Cerebellar nuclear complex (tissue), 1 donor: ENCODE data around the gene FAM114A1.
A peak's percentile ranks its signal among the peaks of the same experiment; 100 is the strongest.

ENCODE experiments used
- DNase-seq, 2 experiments: peaks; one replicate each; lab custom pipeline; 2025; lab: John Stamatoyannopoulos, UW

Gene FAM114A1

GRCh38 chr4:38859501-38859900 is 8.1 kb upstream of the FAM114A1 start:
- no peak for DNase-seq

GRCh38 chr4:38860788-38861424 is 6.7 kb upstream of the FAM114A1 start:
- no peak for DNase-seq

DNA sequence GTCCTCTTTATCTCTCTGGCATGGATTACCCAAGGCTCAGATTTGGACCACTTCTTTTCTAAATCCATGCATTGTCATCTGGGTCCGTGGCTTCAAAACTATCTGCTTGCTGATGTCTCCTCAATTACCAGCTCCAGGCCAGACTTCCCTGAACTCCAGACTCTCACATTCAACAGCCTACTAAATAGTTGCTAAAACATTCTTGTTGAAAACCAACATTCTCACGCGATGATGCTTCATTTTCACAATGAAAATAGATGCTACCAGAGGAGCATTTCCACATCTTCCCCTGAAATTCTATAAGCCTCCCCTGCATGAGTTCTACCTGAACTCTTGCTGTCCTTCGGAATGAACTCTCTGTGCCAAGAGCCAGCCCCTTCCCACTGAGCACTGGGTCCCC is 5.8 kb upstream of the FAM114A1 start:
- no peak for DNase-seq

- no peak for DNase-seq
Observed at GRCh38 chr4:38865445-38865844, 2.2 kb upstream of the FAM114A1 start.

- no peak for DNase-seq
Observed at GRCh38 chr4:38866973-38867477, 581 bp upstream of the FAM114A1 start.

GRCh38 chr4:38868059-38868960 is 704 bp downstream of the FAM114A1 start:
- DNase-seq, result no peak

GRCh38 chr4:38869511-38869910 is 1.9 kb downstream of the FAM114A1 start:
- no peak for DNase-seq

- DNase-seq, result no peak
Observed at GRCh38 chr4:38870098-38870808, 2.6 kb downstream of the FAM114A1 start.

- DNase-seq, result no peak
Observed at GRCh38 chr4:38871593-38871992, 4.0 kb downstream of the FAM114A1 start.

- no peak for DNase-seq
Observed at GRCh38 chr4:38872620-38873019, 5.0 kb downstream of the FAM114A1 start.

GRCh38 chr4:38873290-38873944 is 5.8 kb downstream of the FAM114A1 start:
- no peak for DNase-seq

DNA sequence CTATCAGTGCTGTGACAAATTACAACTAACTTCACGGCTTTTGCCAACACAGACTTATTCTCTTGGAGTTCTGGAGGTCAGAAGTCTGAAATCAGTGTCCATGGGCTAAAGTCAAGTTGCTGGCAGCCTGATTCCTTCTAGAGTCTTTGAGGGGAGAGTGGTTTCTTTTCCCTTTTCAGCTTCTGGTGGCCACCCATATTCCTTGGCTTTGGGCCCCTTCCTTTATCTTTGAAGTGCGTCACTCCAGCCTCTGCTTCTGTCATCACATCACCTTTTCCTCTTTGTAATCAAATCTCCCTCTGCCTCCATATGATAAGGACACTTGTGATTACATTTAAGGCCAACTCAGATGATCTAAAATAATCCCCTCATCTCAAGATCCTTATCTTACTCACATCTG is 9.0 kb downstream of the FAM114A1 start:
- no peak for DNase-seq

- no peak for DNase-seq
Observed at GRCh38 chr4:38884254-38884653, 16.6 kb downstream of the FAM114A1 start.

GRCh38 chr4:38889143-38889542 is 21.5 kb downstream of the FAM114A1 start:
- no peak for DNase-seq

DNA sequence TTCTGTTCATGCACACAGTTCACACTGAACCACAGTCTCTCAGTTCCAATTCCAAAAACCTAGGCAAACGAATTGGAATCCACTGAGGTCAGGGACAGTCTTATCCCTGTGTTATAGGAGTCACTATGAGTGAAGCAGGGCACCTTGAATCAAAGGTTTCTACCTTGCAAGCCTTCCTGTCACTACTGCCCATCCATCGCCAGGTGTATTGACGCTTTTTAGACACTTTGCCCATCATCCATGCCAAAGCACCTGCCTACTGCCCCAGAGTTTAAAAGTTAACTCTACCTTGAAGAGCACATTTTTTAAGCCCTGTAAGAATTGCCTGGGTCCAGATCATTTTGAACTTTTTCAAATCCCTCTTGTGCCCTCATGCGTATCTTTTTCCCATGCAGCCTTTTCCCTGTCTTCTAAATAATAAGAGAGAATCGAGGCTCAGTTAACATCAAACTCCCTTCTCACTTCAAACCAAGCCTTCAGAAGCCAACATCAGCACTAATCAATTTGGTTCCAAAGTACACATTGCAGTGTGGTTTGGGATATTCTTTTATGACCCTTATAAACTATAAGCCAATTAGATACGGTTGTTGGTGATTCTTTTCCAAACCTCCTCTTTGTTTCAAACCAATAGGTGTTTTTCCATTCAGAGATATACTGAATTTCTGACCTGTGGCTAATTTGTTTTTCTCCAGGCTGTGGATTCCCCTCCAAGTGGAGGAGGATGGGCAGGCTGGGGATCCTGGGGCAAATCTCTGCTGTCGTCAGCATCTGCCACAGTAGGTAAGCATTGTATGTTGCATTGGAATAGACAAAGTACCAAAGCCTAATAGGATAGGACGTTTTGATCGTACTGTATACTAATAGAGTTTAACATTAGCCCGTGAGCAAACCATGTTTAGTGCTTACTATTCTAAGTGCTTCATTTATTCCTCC is 23.7 kb downstream of the FAM114A1 start:
- no peak for DNase-seq

DNA sequence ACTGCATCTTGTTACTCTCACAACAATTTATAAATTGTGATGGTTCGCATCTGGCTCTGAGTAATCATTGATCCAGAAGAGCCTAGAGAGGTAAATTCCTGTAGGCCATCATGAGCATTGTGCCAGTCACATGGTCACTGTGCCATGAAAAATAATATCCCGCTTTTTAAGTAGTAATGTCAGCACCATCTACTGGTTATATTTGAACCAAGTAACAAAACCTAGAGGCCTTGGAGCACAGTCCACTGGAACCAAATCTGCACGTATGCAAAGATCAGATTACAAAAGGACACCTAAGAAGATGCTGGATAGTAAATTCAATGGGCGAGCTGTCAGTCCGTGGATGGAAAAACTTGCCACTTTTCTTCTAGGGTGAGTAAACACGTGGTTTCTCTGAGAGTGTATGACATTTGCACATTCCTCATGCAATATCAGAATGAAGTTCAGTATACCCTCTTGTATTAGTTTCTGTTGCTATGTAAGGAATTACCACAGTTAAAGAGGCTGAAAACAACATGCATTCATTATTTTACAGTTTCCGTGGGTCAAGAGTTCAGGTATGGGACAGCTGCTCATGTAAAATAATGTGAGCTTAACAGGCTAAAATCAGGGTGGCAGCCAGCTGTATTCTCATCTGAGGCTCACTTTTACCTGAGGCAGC is 26.8 kb downstream of the FAM114A1 start:
- no peak for DNase-seq

DNA sequence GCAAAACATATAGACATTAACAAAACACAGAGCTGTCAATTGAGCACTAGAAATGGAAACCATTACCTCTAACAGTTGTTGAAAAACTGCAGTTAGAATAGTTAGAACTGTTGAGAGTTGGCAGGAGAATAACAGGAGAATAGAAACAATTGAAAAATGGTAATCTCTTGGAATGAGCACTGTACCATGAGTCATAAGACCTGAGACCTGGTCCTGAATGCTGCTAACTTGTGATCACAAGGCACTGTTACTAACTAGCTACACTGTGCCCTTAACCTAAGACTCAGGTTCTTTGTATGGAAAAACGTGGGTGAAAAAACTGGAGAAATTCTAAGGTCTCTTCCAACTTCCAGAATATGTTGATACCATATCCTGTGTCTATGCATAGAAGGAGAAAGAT is 29.3 kb downstream of the FAM114A1 start:
- DNase-seq, result no peak

GRCh38 chr4:38898245-38898644 is 30.6 kb downstream of the FAM114A1 start:
- DNase-seq, result no peak

- DNase-seq, result no peak
Observed at GRCh38 chr4:38902221-38902620, 34.6 kb downstream of the FAM114A1 start.

- DNase-seq, result peak in 1 of 2 experiments; percentile 58
Observed at GRCh38 chr4:38902695-38903094, 35.1 kb downstream of the FAM114A1 start.
